ENCODE data around the gene ZNF202.

Gene ZNF202

GRCh38 chr11:123729602-123730001 is 11.9 kb downstream of the ZNF202 start:
- H3K79me2 ChIP-seq (ENCODE audit: insufficient read depth, low read length): peaks cover 3% of the 10 kb centered on the region; the same call in 1 of the 2 replicates
- H3K4me2 ChIP-seq (ENCODE audit: low read depth, low read length, poor library complexity, severe bottlenecking): no peak overlapping the region
- no peaks in the 10 kb centered on the region for H3F3A ChIP-seq (ENCODE audit: low read depth)
- H3K9me3 ChIP-seq (ENCODE audit: insufficient read depth, low read depth, low read length): no peaks in the 10 kb centered on the region
- H4K20me1 ChIP-seq (ENCODE audit: insufficient read depth, low read length, poor library complexity, severe bottlenecking): no peaks in the 10 kb centered on the region
- no peak overlapping the region for H3K4me3 ChIP-seq (ENCODE audit: low read length, poor library complexity, severe bottlenecking)
- H2AFZ ChIP-seq (ENCODE audit: low read length): no peak overlapping the region
- no peaks in the 10 kb centered on the region for H3K4me1 ChIP-seq (ENCODE audit: insufficient read depth, low read length, poor library complexity, severe bottlenecking)
- no peaks in the 10 kb centered on the region for H3K9me2 ChIP-seq (replicated peaks; ENCODE audit: low read depth, low read length)
- H3K27me3 ChIP-seq (ENCODE audit: insufficient read depth, low read length, poor library complexity, severe bottlenecking): no peaks in the 10 kb centered on the region
- H3K9ac ChIP-seq (ENCODE audit: low read depth, low read length, poor library complexity, severe bottlenecking): no peak overlapping the region
- TF ChIP-seq CTCF (conservative IDR thresholded peaks at IDR 0.05; ENCODE audit: low read length): no peak
- no peak for TF ChIP-seq EZH2phosphoT487 (IDR thresholded peaks at IDR 0.05; ENCODE audit: borderline replicate concordance)
- peaks cover 54% of the 10 kb centered on the region; the same call in 1 of the 2 replicates for H3K36me3 ChIP-seq (ENCODE audit: insufficient read depth, low read length)

GRCh38 chr11:123725995-123726655 is 15.3 kb downstream of the ZNF202 start:
- peaks cover 58% of the 10 kb centered on the region; the same call in 1 of the 2 replicates for H3K36me3 ChIP-seq (ENCODE audit: insufficient read depth, low read length)

GRCh38 chr11:123719452-123719851 is 22.0 kb downstream of the ZNF202 start:
- Histone ChIP-seq H4K20me1 (ENCODE audit: insufficient read depth, low read length, poor library complexity, severe bottlenecking) (no peaks in the 10 kb centered on the region), H2AFZ (ENCODE audit: low read length) (no peak overlapping the region), H3K9me2 (replicated peaks; ENCODE audit: low read depth, low read length) (no peaks in the 10 kb centered on the region), H3K4me3 (ENCODE audit: low read length, poor library complexity, severe bottlenecking) (no peak overlapping the region), H3K27me3 (ENCODE audit: insufficient read depth, low read length, poor library complexity, severe bottlenecking) (no peaks in the 10 kb centered on the region), H3K9me3 (ENCODE audit: insufficient read depth, low read depth, low read length) (no peaks in the 10 kb centered on the region), H3K79me2 (ENCODE audit: insufficient read depth, low read length) (no peaks in the 10 kb centered on the region), H3K4me2 (ENCODE audit: low read depth, low read length, poor library complexity, severe bottlenecking) (no peak overlapping the region), H3K36me3 (ENCODE audit: insufficient read depth, low read length) (peaks cover 2% of the 10 kb centered on the region; the same call in 1 of the 2 replicates), H3K4me1 (ENCODE audit: insufficient read depth, low read length, poor library complexity, severe bottlenecking) (no peaks in the 10 kb centered on the region), H3F3A (ENCODE audit: low read depth) (no peaks in the 10 kb centered on the region), H3K9ac (ENCODE audit: low read depth, low read length, poor library complexity, severe bottlenecking) (no peak overlapping the region)
- TF ChIP-seq EZH2phosphoT487 (IDR thresholded peaks at IDR 0.05; ENCODE audit: borderline replicate concordance): no peak
- no peak for TF ChIP-seq CTCF (conservative IDR thresholded peaks at IDR 0.05; ENCODE audit: low read length)

More at GRCh38 chr11:123725995-123726655, 15.3 kb downstream of the ZNF202 start:
- TF ChIP-seq EZH2phosphoT487 (IDR thresholded peaks at IDR 0.05; ENCODE audit: borderline replicate concordance) (no peak), CTCF (conservative IDR thresholded peaks at IDR 0.05; ENCODE audit: low read length) (no peak)
- Histone ChIP-seq H3F3A (ENCODE audit: low read depth) (no peaks in the 10 kb centered on the region), H3K9me3 (ENCODE audit: insufficient read depth, low read depth, low read length) (no peaks in the 10 kb centered on the region), H2AFZ (ENCODE audit: low read length) (no peak overlapping the region), H3K79me2 (ENCODE audit: insufficient read depth, low read length) (no peaks in the 10 kb centered on the region), H3K9ac (ENCODE audit: low read depth, low read length, poor library complexity, severe bottlenecking) (no peak overlapping the region), H3K4me1 (ENCODE audit: insufficient read depth, low read length, poor library complexity, severe bottlenecking) (no peaks in the 10 kb centered on the region), H3K27me3 (ENCODE audit: insufficient read depth, low read length, poor library complexity, severe bottlenecking) (no peaks in the 10 kb centered on the region), H4K20me1 (ENCODE audit: insufficient read depth, low read length, poor library complexity, severe bottlenecking) (no peaks in the 10 kb centered on the region), H3K4me3 (ENCODE audit: low read length, poor library complexity, severe bottlenecking) (no peak overlapping the region), H3K9me2 (replicated peaks; ENCODE audit: low read depth, low read length) (no peaks in the 10 kb centered on the region), H3K4me2 (ENCODE audit: low read depth, low read length, poor library complexity, severe bottlenecking) (no peak overlapping the region)
